Fibroblast of skin of left biceps (primary cell): ENCODE results near the gene LIX1L.

Source experiments
- DNase-seq, 2 experiments: peaks; one replicate each; pipeline ENCODE4 v3.0.0-alpha.2; 2013; ENCODE audit warnings: low read depth in 2 of 2

Gene LIX1L

DNA sequence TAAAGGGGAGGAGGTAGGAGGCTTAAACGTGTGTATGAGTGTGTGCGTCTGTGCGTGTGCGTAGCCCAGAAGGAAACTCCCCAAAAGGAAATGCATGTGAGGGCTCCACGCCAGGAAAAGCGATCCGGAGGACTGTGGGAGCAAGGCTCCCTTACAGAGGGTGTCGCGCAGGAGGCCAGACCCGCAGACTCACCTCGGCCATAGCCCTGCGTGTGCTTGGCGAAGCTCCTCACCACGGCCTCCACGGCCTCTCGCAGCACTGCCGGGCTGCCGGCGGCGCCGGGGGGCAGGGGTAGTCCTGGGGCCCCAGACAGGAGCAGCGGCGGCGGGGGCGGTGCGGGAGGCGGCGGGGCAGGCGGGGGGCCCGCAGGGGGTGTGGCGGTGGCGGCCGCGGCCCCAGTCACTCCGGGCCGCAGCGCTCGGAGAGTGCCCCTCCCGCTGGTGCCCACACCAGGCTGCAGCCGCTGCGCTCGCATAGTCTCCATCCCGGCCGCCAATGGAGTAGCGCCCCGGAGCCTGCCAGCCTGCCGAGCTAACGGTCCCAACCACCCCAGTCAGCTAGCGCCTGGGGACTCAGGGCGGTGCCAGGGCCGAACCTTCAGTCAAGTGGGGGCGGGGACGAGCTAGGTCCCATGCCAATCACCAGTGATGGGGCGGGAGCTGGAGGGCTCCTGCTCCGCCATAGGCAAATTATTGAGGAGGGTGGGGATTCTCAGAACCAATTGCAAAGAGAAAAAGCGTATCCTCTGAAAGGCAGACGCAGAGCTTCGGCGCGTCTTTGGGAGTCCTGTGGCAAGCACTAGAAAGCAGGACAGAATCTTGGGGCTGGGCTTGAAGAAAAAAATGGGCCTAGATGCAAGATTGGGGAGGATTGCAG is at the start of gene LIX1L:
Gene LIX1L, minus strand, starts transcription at position 575 of the 877 bp plus-strand sequence. Its CDS starts 90 bp downstream, at position 485.
- peak; percentile 90 to 91 for DNase-seq

DNA sequence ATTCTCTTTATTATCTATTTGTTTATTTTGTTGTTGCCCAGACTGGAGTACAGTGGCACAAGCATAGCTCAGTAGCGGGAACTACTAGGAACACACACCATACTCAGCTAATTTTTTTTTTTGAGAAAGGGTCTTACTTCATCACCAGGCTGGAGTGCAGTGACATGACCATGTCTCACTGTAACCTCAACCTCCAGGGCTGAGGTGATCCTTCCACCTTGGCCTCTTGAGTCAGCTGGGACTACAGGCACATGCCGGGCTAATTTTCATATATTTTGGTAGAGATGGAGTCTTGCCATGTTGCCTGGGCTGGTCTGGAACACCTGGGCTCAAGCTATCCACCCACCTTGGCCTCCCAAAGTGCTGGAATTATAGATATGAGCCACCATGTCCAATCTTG is 43.9 kb upstream of the LIX1L start:
- DNase-seq = no peak

DNA sequence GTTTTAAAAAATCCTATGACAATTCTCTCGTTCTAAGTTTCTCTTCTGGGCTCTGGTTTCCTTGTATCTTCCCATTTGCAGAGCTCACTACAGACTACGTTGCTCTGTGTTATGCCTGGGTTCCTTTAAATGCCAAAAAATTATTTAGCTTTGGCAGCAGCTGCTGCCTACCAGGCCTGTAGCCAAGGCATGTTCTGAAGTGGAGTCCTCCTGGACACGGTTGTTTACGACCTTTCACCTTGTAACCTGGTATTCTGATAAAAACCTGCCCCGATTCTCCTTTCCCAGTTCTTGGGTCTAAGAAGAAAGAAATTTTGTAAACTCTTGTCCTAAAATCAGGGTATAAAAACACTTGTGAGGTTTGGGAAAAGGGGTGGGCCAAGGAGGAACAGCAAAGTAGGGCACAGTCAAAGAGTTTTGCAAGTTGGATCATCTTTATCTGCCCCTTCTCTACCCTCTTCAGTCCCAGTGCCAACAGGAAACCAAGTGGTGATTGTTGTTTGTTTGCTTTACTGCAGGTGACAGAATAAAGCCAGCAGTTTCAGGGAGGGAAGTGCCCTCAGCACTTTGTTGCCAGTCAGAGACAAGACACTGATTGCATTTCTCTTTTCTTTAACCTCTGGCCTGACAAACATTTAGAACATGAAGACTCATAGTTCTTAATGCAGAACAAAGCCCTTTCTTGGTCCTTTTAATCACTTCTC is 41.7 kb upstream of the LIX1L start:
- no peak for DNase-seq

DNA sequence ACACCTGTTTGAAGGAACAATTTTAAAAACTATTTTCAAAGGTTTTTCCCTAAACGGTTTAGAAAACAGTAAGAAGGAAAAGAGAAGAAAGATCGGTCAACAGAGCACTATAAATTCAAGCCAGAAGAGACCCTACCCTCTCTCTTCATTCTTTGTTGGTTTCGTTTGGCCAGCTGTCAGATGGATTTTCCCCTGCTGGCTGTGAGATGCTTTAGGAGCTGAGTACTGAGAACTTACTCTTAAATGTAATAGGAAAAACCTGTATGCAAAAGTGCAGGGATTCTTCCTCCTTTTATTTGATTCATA is 39.9 kb upstream of the LIX1L start:
- DNase-seq = no peak

DNA sequence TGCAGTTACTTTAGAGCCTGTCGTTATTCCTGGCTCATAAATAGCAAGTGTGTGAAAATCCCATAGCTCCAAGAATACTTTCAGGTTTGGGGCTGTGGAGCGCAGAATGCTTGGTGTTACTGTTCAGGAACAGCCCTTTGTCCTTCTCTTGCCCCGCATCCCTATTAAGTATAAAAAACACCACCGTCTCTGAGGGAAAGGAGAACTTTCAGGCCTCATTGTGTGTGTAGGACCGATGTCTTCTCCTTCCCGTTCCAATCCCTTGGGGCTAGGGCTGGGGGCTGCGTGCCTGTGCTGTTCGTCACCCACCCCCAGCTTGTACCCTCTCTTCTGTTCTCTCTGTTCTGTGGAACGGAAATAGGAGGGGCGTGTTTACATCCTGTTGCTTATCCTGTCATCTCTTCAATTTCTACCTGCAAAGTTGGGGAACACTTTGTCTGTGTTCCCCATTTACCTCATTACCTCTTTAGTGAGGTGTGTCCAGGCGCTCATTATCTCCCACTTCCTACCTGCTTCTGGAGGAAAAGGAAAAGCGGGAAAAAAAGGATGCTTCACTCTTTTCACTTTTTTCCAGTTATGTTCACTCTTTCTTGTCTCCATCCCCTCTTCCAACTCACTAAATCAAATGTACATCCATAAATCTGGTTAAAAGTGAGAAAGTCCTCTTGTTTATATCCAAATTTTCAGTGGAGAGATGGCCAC is 39.4 kb upstream of the LIX1L start:
- no peak for DNase-seq

GRCh38 chr1:145996433-145997015 is 38.7 kb upstream of the LIX1L start, which contains the start of gene TXNIP:
Gene TXNIP (minus strand): TSS chr1:145996579. CDS start chr1:145996266, 313 bp downstream.
- DNase-seq = peak; percentile 94 to 95

DNA sequence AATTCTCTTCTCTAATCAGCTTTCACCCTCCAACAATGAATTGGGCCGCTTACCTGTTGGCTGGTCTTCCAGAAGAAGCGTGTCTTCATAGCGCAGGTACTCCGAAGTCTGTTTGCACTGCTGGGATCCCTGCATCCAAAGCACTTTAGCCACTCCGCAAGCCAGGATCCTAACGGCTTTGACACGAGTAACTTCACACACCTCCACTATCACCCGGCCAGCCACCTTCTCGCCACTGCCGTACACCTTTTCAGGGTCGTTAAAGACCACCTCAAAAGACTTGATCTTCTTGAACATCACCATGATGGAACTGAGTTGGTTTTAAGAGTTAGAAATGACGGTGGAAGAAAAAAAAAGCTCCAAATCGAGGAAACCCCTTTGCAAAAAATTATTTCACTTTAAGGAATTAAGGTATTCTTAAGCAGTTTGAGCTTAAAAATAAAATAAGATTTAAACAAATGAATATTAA is 38.2 kb upstream of the LIX1L start:
- no peak for DNase-seq

DNA sequence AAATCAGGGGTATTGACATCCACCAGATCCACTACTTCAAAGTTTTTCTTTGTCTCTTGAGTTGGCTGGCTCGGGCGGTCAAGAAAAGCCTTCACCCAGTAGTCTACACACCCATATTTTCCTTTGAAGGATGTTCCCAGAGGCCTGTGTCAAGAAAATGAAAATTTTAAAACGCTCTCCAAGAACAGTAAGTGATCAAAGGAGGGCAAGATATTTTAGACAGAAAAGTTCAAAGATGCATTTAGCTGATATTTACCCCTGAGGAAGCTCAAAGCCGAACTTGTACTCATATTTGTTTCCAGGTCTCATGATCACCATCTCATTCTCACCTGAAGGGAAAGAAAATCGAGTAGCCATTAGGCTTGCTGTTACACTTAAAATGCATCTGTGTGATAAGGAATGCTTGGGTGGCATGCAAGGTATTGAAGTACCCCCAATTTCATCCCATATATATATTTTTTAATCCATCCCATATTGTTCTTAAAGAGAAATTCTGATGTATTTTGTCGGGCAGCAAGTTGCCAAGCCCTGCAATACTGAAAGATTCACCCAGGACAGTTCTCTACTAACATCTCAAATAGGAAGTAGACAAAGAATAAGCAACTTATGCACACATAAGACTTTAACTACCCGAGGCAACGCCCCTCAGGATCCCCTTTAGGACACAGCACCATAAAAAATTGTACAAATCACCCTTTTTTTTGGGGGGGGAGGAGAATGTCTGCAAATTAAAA is 37.5 kb upstream of the LIX1L start:
- DNase-seq = no peak

GRCh38 chr1:145994391-145995120 is 36.7 kb upstream of the LIX1L start:
- no peak for DNase-seq

DNA sequence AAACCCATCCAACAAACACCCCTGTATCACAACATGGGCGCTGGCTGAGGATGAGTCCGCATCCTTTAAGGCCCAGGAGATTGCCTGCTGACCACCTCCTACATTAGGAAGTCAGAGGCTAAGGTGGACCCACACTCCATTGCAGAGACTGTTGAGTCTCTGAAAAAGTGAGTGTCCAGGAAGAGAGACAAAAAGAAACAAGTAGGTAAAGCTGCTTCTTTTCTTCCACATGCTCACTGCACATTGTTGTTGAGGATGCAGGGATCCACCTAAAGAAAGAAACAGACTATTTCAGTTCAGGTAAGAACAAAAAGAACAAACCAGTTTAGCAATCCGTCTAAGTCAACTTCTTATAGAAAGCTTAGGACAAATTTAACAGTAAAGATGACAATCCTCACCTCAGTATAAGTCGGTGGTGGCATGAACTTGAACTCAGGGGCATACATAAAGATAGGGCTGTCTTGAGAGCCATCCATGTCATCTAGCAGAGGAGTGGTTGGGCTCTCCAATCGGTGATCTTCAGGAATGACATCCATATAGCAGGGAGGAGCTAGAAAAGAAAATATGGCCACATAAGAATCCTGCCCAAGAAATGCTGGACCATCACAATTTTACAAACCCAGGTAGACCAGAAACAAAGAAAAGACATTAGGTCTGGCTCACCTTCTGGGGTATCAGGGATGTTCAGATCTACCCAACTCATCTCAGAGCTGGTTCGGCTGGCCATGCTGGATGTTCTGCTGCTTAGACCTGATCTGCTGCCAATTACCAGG is 36.0 kb upstream of the LIX1L start:
- DNase-seq = no peak

DNA sequence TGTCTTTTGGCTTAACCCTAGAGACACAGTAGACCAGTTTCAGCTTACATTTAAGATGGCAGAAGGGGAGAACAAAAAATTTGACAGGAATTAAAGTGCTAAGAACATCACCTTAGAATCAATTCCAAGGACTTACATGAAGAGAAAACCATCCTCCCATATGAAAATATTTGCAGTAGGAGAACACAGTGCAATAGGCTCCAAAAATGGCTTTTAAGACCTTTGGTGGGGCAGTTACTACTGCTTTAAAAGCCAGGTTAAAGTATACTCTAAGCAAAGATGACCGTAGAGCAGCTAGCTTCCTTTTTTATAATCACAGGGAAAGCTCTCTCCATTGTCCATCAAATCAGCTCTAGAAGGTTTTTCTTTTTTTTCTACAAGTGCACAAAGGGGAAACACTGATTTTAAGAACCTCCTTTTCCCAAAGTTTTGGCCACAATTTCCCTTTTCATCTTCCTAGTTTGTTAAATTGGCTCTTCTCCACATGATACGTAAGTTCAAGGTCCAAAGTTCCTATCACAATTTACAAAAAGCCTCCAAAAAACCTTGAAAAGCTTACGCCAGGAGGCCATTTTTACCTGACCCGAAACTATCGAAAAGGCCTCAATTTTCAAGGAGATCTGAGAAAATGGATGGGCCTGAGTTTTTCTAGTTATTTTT is 35.3 kb upstream of the LIX1L start:
- DNase-seq = no peak

DNA sequence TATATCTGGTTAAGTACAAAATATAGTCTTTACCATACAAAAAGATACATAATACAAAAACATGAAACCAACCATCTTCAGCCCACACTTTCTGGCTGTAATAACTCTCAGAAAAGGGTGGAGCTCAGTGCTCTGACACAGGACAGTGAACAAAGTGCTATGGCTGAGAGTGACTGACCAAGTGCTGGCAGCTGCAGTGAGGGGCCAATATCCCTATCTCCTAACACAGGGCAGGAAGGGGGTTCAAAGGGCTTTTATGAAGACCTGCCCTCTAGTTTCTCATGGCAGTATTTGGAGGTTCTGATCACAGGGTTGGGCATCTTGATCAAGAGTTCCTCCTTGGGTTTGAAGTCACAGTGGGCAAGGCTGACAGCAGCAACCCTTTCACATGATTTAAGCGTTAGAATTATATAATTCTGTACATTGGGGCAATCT is 34.7 kb upstream of the LIX1L start:
- no peak for DNase-seq

DNA sequence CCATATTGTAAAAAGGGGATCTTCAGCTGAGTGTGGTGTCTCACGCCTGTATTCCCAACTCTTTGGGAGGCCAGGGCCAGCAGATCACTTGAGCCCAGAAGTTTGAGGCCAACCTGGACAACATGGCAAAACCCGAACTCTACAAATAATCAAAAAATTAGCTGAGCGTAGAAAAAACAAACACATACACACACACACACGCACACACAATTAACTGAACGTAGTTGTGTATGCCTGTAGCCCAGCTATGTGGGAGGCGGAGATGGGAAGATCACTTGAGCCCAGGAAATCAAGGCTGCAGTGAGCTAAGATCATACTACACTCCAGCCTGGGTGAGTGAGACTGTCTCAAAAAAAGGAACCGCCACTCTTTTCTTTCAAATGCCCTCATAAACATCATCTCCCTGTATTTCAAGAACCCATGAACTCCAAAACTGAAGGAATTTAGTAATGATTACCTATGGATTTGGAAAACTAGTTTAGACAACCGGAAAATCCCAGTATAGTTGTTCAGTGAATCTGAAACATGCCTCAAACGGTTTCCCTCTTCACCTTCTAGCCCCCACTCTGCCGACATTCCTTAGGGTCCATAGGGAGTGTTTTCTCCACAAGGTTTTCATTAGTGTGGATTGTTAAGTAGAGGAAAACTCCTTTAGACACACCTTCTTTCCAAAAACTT is 34.1 kb upstream of the LIX1L start:
- no peak for DNase-seq

DNA sequence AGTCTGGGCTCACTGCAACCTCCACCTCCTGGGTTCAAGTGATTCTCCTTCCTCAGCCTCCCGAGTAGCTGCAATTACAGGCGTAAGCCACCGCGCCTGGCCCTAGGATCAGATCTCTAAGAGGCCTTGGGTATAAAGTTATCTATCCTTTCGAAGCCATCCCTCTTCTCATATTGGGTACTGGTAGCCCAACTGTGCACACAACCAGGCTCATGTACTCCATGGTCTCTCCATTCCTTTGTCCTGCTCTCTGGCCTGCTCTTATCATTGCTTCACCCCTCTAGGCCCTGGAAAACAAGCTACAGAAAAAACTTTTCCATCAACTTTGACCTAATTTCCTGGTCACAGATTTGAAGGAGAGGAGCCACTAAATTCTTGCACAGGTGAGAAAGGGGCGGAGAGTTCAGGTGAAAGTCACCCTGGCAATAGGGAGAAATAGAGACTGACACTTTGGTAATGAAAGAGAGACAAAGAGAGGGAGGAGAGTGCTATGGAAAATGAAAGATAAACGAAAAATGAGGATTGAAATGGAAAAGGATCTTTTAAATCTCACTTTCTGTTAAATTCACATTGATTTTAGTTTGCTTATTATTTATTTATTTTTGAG is 32.5 kb upstream of the LIX1L start:
- no peak for DNase-seq

DNA sequence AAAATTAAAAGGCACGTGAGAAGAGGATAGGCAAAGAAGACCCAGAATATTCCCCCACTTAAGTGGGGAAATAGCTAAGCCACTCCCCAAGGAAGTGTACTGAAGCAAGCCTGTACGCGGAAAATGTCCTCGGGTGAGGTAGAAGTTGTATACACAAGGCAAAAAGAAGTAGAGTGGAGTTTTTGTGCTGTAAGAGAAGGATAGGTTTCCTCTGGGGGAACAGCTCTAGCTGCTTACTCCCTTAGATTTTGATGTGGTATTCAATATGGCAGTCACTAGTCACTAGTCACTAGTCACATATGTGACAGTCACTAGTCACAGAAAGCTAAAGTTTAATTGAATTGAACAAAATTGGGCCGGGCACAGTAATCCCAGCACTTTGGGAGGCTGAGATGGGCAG is 31.0 kb upstream of the LIX1L start:
- no peak for DNase-seq

DNA sequence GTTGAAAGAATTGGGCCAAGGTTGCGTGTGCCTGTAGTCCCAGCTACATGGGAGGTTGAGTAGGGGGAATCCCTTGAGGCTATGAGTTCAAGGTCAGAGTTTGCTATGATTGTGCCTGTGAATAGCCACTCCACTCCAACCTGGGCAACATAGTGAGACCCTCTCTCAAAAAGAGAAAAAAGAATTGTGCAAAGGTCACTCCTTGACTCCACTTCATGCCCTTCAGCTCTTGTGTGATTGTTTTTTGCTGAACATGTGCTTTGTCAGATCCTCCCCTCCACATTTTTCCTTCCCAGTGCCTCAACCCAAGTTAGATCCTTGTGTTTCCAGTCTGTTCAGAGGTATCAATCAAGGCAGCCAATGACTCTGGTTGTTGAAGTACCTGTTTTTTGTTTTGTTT is 30.1 kb upstream of the LIX1L start:
- DNase-seq = no peak

GRCh38 chr1:145986551-145986950 is 28.7 kb upstream of the LIX1L start:
- DNase-seq = no peak
